ENCODE measurements around the gene SLC22A23. TPM values are rescaled to one million over a fixed set of nuclear protein-coding genes. Genes with fewer than 3 reads are reported as not detected.

The SLC22A23 gene
- total and polyA plus RNA-seq, 7 donors: 8.1 to 18.7 (median 12.0) TPM

DNA sequence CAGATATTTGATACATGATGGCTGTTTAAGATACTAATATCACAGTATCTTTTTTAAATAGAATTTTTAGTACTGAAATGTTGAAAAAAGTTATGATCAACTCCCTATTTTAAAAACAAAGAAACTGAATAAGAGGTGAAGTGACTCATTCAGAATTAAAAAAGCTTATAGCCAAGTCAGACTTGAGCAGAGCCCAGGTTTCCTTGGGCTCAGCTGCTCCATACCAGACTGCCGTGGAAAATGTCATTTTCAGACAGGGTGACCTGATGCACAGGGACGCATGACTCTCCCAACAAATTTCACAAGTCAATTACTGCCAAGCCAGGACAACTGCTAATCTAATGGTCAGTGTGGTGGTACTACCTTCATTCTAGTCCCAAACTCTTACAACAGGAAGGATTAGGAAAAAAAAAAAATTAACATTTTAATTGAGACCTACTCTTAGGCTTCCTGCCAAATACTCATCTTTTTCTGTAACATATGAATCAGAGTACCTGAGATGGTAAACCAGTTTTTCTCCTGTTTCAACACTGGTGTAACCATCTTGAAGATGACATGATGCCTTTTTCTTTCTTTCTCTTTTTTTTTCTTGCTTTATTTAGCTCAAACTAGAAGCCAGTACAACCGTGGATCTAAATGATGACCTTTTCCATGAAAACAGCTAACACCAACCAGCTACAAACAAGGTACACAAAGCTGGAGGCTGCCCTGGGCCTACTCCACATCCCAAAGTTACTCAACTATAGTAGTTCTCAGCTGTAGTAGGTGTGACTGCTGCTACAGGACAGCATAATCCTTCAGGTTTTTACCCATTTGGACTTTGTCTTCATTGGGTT, 30.5 kb downstream of the SLC22A23 start:
- no peak for TF ChIP-seq POLR2AphosphoS5 (IDR thresholded peaks at IDR 0.05)
- WGBS, 2 donors: 81 to 88% methylated on average over 3 of the region's 3 CpGs
- Histone ChIP-seq H3K4me3 (no peak overlapping the region), H3K36me3 (no peaks in the 10 kb centered on the region), H3K4me1 (peaks cover 0 to 36% (median 15%) of the 10 kb centered on the region in 4 donors), H3K27me3 (no peaks in the 10 kb centered on the region), H3K9me3 (no peaks in the 10 kb centered on the region), H3K27ac (no peak overlapping the region)
- intact Hi-C loops (cut with DNase I): no loop called here
- DNase-seq: no peak

DNA sequence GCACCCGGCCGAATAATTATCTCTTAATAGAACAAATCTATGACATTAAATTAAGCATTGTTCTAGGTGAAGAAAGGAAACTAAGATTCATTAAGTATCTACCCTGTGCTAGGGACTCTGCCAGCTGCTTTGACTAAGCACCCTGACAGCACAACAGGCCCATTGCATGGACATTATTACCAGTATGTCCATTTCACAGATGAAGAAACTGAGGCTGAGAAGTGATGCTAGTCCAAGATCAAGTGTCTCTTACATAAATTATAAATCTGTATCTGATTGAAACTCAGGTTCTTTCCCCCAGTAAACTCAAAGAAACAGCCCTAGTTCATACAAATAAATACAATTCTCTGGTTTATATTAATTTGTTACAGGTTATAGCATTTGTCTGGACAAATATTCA, 31.3 kb downstream of the SLC22A23 start:
- Histone ChIP-seq H3K9me3 (no peaks in the 10 kb centered on the region), H3K27me3 (no peaks in the 10 kb centered on the region), H3K36me3 (no peaks in the 10 kb centered on the region), H3K4me1 (peaks cover 0 to 36% (median 15%) of the 10 kb centered on the region in 4 donors), H3K4me3 (no peak overlapping the region), H3K27ac (no peak overlapping the region)
- no peak for DNase-seq
- TF ChIP-seq, protein P1, sequence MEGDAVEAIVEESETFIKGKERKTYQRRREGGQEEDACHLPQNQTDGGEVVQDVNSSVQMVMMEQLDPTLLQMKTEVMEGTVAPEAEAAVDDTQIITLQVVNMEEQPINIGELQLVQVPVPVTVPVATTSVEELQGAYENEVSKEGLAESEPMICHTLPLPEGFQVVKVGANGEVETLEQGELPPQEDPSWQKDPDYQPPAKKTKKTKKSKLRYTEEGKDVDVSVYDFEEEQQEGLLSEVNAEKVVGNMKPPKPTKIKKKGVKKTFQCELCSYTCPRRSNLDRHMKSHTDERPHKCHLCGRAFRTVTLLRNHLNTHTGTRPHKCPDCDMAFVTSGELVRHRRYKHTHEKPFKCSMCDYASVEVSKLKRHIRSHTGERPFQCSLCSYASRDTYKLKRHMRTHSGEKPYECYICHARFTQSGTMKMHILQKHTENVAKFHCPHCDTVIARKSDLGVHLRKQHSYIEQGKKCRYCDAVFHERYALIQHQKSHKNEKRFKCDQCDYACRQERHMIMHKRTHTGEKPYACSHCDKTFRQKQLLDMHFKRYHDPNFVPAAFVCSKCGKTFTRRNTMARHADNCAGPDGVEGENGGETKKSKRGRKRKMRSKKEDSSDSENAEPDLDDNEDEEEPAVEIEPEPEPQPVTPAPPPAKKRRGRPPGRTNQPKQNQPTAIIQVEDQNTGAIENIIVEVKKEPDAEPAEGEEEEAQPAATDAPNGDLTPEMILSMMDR (IDR thresholded peaks at IDR 0.05): no peak
- no peak for TF ChIP-seq EP300 (IDR thresholded peaks at IDR 0.05)
- TF ChIP-seq POLR2AphosphoS5 (IDR thresholded peaks at IDR 0.05): no peak
- no peak for TF ChIP-seq POLR2A (IDR thresholded peaks at IDR 0.05)
- 93 to 99% methylated on average over 2 of the region's 2 CpGs for WGBS, 2 donors
- intact Hi-C loops (cut with DNase I): no loop called here

DNA sequence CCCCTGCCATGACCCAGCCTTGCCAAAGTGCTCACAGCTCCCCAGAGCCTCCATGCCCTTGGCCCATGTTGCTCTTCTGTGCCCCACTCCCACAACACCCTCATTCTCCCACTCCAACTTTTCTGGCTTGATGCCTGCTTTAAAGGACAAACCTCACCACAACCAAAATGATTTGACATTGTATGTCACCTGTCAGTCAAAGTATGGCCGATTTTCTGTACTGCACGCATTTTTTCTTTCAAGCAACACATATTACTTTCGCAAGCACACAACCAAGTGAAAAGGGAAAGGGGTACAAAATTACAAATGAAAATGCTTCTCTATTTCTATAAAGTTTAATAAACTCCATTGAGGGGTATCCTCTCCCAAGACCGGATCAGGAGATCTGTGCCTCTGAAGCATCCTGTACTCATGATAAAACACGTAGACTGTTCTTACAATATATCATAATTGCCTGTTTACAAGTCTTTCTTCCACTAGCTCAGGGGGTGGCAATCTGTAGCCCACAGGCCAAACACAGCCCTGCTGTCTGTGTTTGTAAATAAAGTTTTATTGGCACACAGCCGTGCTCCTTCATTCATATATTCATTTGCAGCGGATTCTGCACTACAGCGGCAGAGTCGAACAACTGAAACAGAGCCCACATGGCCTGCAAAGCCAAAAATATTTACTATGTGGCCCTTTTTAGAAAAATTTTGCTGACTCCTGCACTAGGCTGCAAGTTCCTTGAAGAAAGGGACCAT, 32.5 kb downstream of the SLC22A23 start:
- Histone ChIP-seq H3K27ac (no peak overlapping the region), H3K9me3 (no peaks in the 10 kb centered on the region), H3K4me3 (no peak overlapping the region), H3K27me3 (no peaks in the 10 kb centered on the region), H3K4me1 (peaks cover 0 to 36% (median 15%) of the 10 kb centered on the region in 4 donors), H3K36me3 (no peaks in the 10 kb centered on the region)
- WGBS, 2 donors: 92 to 94% methylated on average over 9 of the region's 9 CpGs
- intact Hi-C loops (cut with DNase I): no loop called here
- no peak for DNase-seq
- TF ChIP-seq, protein P1 (IDR thresholded peaks at IDR 0.05): no peak
- TF ChIP-seq EP300 (IDR thresholded peaks at IDR 0.05): no peak
- no peak for TF ChIP-seq POLR2AphosphoS5 (IDR thresholded peaks at IDR 0.05)
- TF ChIP-seq POLR2A (IDR thresholded peaks at IDR 0.05): no peak

DNA sequence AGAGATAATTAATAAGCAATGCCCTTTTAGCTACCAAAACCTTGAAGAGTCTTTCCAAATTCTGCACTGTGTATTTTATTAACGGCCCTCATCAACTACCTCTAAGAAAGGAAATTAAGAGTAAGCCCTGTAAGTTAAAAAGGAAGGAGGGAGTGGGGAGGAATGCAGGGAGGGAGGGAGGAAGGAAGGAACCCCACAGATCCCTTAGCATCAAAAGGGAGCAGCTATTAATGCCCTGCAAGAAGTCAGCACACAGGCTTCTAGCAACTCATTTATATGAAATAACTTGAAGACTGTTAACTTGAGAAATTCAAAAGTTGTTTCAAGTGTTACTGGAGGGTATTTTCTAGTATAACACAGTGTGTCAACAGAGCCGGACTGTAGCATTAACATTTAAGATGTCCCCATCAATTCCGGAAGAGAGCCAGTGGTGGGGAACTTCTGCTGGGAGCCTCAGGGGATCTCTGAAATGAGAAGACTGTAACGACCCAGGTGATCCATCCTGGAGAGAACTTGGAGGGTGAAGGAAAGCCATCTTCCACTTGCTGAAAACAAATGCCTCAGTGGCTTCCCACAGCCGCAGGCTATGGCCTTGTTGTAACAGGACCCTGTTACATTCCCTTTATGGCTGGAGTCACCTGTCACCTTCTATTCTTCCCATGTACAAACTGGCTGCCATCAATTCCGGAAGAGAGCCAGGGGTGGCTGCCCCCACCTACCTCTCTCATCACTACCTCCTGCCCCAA, 33.2 kb downstream of the SLC22A23 start:
- Histone ChIP-seq H3K27ac (no peak overlapping the region), H3K4me1 (peaks cover 0 to 36% (median 15%) of the 10 kb centered on the region in 4 donors), H3K4me3 (no peak overlapping the region), H3K36me3 (no peaks in the 10 kb centered on the region), H3K27me3 (no peaks in the 10 kb centered on the region), H3K9me3 (no peaks in the 10 kb centered on the region)
- 86 to 87% methylated on average over 6 of the region's 6 CpGs for WGBS, 2 donors
- no peak for DNase-seq
- TF ChIP-seq, protein P1 (IDR thresholded peaks at IDR 0.05): no peak
- TF ChIP-seq POLR2A (IDR thresholded peaks at IDR 0.05) (no peak), POLR2AphosphoS5 (IDR thresholded peaks at IDR 0.05) (no peak), EP300 (IDR thresholded peaks at IDR 0.05) (no peak)
- intact Hi-C loops (cut with DNase I): no loop called here

Measured in sigmoid colon (tissue), 7 donors.